Endothelial cell (in vitro differentiated cells): ENCODE data around the gene CBARP. TPM values are rescaled to one million over a fixed set of nuclear protein-coding genes. Genes with fewer than 3 reads are reported as not detected.

ENCODE experiments used
- DNase-seq: peaks from one replicate; pipeline ENCODE4 v3.0.0; 2021; ENCODE audit warnings: low spot score
- H3K27ac Mint-ChIP-seq: one replicate; pipeline ENCODE4 v1.8.0; 2021; ENCODE audit warnings: mixed read lengths, inconsistent platforms; ENCODE audit not compliant: unreplicated experiment
- H3K27me3 Mint-ChIP-seq: one replicate; pipeline ENCODE4 v1.8.0; 2021; ENCODE audit warnings: mild to moderate bottlenecking, moderate library complexity, mixed read lengths, inconsistent platforms; ENCODE audit not compliant: unreplicated experiment
- H3K36me3 Mint-ChIP-seq: one replicate; pipeline ENCODE4 v1.8.0; 2021; ENCODE audit warnings: mild to moderate bottlenecking, low read depth, mixed read lengths, inconsistent platforms; ENCODE audit not compliant: unreplicated experiment
- H3K4me1 Mint-ChIP-seq: one replicate; pipeline ENCODE4 v1.8.0; 2021; ENCODE audit warnings: mild to moderate bottlenecking, mixed read lengths, inconsistent platforms; ENCODE audit not compliant: unreplicated experiment
- H3K4me3 Mint-ChIP-seq: one replicate; pipeline ENCODE4 v1.8.0; 2021; ENCODE audit warnings: mild to moderate bottlenecking, mixed read lengths, inconsistent platforms; ENCODE audit not compliant: unreplicated experiment
- H3K9me3 Mint-ChIP-seq: one replicate; pipeline ENCODE4 v1.8.0; 2021; ENCODE audit warnings: mixed read lengths, inconsistent platforms; ENCODE audit not compliant: unreplicated experiment
- total RNA-seq: library from RNA; stranded (reverse); fragmentation: NEBNext Ultra II Directional; extraction: Animal tissue kit (Norgen Biotek cat#: 25700); gene quantifications from one replicate; pipeline ENCODE4 v1.2.1, GENCODE V29; 2021; ENCODE audit not compliant: unreplicated experiment
- TF ChIP-seq, protein P1 (sequence below): fragments of 200-600 bp; sonication (generic); IDR thresholded peaks from one replicate; pipeline ENCODE4 v1.5.0; 2021; ENCODE audit warnings: antibody characterized with exemption; ENCODE audit not compliant: unreplicated experiment

Gene CBARP
- total RNA-seq, 1 donor from 2014 or later = 10.4 TPM

DNA sequence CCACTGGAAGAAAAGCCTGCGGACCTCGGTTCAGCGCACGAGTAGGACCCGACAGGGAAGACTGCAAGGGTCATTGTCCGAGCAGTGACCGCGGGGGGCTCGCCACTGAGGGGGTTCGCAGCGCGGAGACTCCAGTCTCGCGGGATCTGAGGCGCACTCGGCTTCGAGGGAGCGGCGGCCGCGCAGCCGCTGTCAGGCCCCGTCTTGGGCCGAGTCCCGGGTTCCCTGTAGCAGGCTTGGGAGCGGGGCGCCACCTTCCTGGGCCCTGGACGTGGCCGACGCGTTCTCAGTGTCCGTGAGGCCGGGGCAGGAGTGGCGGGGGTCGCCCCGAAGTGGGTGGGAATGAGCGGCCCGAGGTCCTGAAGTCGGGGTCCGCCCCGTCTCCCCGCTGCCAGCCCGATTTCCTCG is 37.1 kb upstream of the CBARP start:
- Mint-ChIP-seq H3K4me3 (peak overlapping the region; percentile 79), H3K9me3 (no peaks in the 10 kb centered on the region), H3K4me1 (peaks cover 27% of the 10 kb centered on the region), H3K27me3 (peaks cover 17% of the 10 kb centered on the region), H3K27ac (no peak overlapping the region), H3K36me3 (peaks cover 30% of the 10 kb centered on the region)
- DNase-seq = no peak
- TF ChIP-seq, protein P1, sequence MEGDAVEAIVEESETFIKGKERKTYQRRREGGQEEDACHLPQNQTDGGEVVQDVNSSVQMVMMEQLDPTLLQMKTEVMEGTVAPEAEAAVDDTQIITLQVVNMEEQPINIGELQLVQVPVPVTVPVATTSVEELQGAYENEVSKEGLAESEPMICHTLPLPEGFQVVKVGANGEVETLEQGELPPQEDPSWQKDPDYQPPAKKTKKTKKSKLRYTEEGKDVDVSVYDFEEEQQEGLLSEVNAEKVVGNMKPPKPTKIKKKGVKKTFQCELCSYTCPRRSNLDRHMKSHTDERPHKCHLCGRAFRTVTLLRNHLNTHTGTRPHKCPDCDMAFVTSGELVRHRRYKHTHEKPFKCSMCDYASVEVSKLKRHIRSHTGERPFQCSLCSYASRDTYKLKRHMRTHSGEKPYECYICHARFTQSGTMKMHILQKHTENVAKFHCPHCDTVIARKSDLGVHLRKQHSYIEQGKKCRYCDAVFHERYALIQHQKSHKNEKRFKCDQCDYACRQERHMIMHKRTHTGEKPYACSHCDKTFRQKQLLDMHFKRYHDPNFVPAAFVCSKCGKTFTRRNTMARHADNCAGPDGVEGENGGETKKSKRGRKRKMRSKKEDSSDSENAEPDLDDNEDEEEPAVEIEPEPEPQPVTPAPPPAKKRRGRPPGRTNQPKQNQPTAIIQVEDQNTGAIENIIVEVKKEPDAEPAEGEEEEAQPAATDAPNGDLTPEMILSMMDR = no peak

GRCh38 chr19:1274081-1274851 is 36.5 kb upstream of the CBARP start:
- H3K4me1 Mint-ChIP-seq = peaks cover 27% of the 10 kb centered on the region
- peak overlapping the region; percentile 58 for H3K27ac Mint-ChIP-seq
- DNase-seq = no peak
- H3K27me3 Mint-ChIP-seq = peaks cover 16% of the 10 kb centered on the region
- peak overlapping the region; percentile 83 for H3K4me3 Mint-ChIP-seq
- H3K36me3 Mint-ChIP-seq = peaks cover 30% of the 10 kb centered on the region
- TF ChIP-seq, protein P1 = no peak
- H3K9me3 Mint-ChIP-seq = no peaks in the 10 kb centered on the region

- Mint-ChIP-seq H3K9me3 (no peaks in the 10 kb centered on the region), H3K4me1 (peaks cover 31% of the 10 kb centered on the region), H3K27ac (peak overlapping the region; percentile 58), H3K27me3 (peaks cover 20% of the 10 kb centered on the region), H3K4me3 (peak overlapping the region; percentile 83), H3K36me3 (peaks cover 30% of the 10 kb centered on the region)
- TF ChIP-seq, protein P1 = no peak
- DNase-seq = no peak
Observed at GRCh38 chr19:1273263-1274041, 35.6 kb upstream of the CBARP start.

- peaks cover 30% of the 10 kb centered on the region for H3K36me3 Mint-ChIP-seq
- no peak for DNase-seq
- H3K4me3 Mint-ChIP-seq = peak overlapping the region; percentile 77
- H3K27me3 Mint-ChIP-seq = peaks cover 21% of the 10 kb centered on the region
- TF ChIP-seq, protein P1 = no peak
- no peaks in the 10 kb centered on the region for H3K9me3 Mint-ChIP-seq
- H3K4me1 Mint-ChIP-seq = peaks cover 31% of the 10 kb centered on the region
- H3K27ac Mint-ChIP-seq = peak overlapping the region; percentile 74
Observed at GRCh38 chr19:1272423-1273262, 34.8 kb upstream of the CBARP start.
